PC-9 (cell line): Measurements from ENCODE around the gene KRTAP10-5. TPM values are rescaled to one million over a fixed set of nuclear protein-coding genes. Genes with fewer than 3 reads are reported as not detected.
A peak's percentile ranks its signal among the peaks of the same experiment; 100 is the strongest.

Experiments used
- BruUV-seq: library from RNA; stranded (reverse); fragments of 400-500 nt; replicated peaks from 2 replicates; lab custom pipeline; 2021; lab: Mats Ljungman, UMichigan
- CTCF ChIA-PET: fragments of 300-600 bp; sonication (Branson Sonifier 250); formaldehyde crosslinking; loops from one replicate; lab custom pipeline; 2022; ENCODE audit warnings: antibody characterized with exemption; lab: Charles Lee
- POLR2A ChIA-PET: fragments of 300-600 bp; sonication (Branson Sonifier 250); formaldehyde crosslinking; loops from one replicate; lab custom pipeline; 2022; ENCODE audit warnings: antibody characterized with exemption; ENCODE audit not compliant: unreplicated experiment; lab: Charles Lee
- DNase-seq, 2 experiments: peaks; one replicate each; pipeline versions ENCODE4 v3.0.0 to v3.0.0-alpha.2; 2015 to 2022; ENCODE audit warnings: mixed read lengths in 1 of 2
- H2AFZ ChIP-seq: fragments of 200-600 bp; sonication (generic); 2 replicates; pipeline ENCODE4 v1.8.1; 2017; ENCODE audit warnings: antibody characterized with exemption
- H3F3A ChIP-seq: fragments of 200-600 bp; sonication (generic); 2 replicates; pipeline ENCODE4 v1.8.1; 2017; ENCODE audit warnings: antibody characterized with exemption, mild to moderate bottlenecking, low read depth; ENCODE audit not compliant: insufficient read depth
- H3K27ac ChIP-seq: fragments of 200-600 bp; sonication (generic); 2 replicates; pipeline ENCODE4 v1.6.1; 2016; ENCODE audit warnings: mixed run types
- H3K27me3 ChIP-seq: fragments of 200-600 bp; sonication (generic); 2 replicates; pipeline ENCODE4 v1.6.1; 2016; ENCODE audit warnings: low read depth, mixed run types; ENCODE audit not compliant: insufficient read depth
- H3K36me3 ChIP-seq: fragments of 200-600 bp; sonication (generic); 2 replicates; pipeline ENCODE4 v1.6.1; 2016; ENCODE audit warnings: low read depth, mixed run types
- H3K4me1 ChIP-seq: fragments of 200-600 bp; sonication (generic); replicated peaks from 2 replicates; pipeline ENCODE4 v1.6.1; 2016; ENCODE audit warnings: mixed run types; ENCODE audit not compliant: insufficient read depth
- H3K4me2 ChIP-seq: fragments of 200-600 bp; sonication (generic); 2 replicates; pipeline ENCODE4 v1.6.1; 2017; ENCODE audit warnings: mixed run types
- H3K4me3 ChIP-seq: fragments of 200-600 bp; sonication (generic); 2 replicates; pipeline ENCODE4 v1.6.1; 2016; ENCODE audit warnings: mixed run types
- H3K79me2 ChIP-seq: fragments of 200-600 bp; sonication (generic); 2 replicates; pipeline ENCODE4 v1.6.1; 2017; ENCODE audit warnings: low read depth, mixed run types
- H3K9me2 ChIP-seq: fragments of 200-600 bp; sonication (generic); 2 replicates; pipeline ENCODE4 v1.8.1; 2017; ENCODE audit warnings: mild to moderate bottlenecking; ENCODE audit not compliant: insufficient read depth
- H3K9me3 ChIP-seq: fragments of 200-600 bp; sonication (generic); 2 replicates; pipeline ENCODE4 v1.8.1; 2016; ENCODE audit warnings: low read depth; ENCODE audit not compliant: insufficient read depth
- H4K20me1 ChIP-seq: fragments of 200-600 bp; sonication (generic); 2 replicates; pipeline ENCODE4 v1.8.1; 2017; ENCODE audit not compliant: insufficient read depth
- EZH2 ChIP-seq: fragments of 200-600 bp; sonication (generic); IDR thresholded peaks from 2 replicates; pipeline ENCODE4 v1.8.0; 2017; ENCODE audit warnings: antibody characterized with exemption, low read depth
- intact Hi-C: fragments of 100-400 bp; cut with micrococcal nuclease; formaldehyde crosslinking; loops from one replicate; pipeline ENCODE4 v1.10.0; 2022; ENCODE audit not compliant: unreplicated experiment
- total RNA-seq: library from RNA; stranded (reverse); gene quantifications from 2 replicates; pipeline ENCODE4 v1.2.3, GENCODE V29; 2021
- TF ChIP-seq, protein P1 (sequence below): fragments of 200-600 bp; sonication (generic); conservative IDR thresholded peaks from 2 replicates; pipeline ENCODE4 v1.6.1; 2017; ENCODE audit warnings: mixed run types, antibody characterized with exemption, mild to moderate bottlenecking, moderate library complexity

Gene KRTAP10-5
- total RNA-seq, 1 experiment from 2014 or later, result not detected

- Histone ChIP-seq H3K4me1 (no peaks in the 10 kb centered on the region), H4K20me1 (no peaks in the 10 kb centered on the region), H3K36me3 (no peaks in the 10 kb centered on the region), H3K4me3 (no peak overlapping the region), H3K27ac (no peak overlapping the region), H2AFZ (no peak overlapping the region), H3F3A (no peaks in the 10 kb centered on the region), H3K9me2 (no peaks in the 10 kb centered on the region), H3K4me2 (no peak overlapping the region), H3K27me3 (peaks cover 67% of the 10 kb centered on the region), H3K79me2 (no peaks in the 10 kb centered on the region), H3K9me3 (no peaks in the 10 kb centered on the region)
- DNase-seq, result no peak
- intact Hi-C loops, result no loop called here
- TF ChIP-seq, protein P1, sequence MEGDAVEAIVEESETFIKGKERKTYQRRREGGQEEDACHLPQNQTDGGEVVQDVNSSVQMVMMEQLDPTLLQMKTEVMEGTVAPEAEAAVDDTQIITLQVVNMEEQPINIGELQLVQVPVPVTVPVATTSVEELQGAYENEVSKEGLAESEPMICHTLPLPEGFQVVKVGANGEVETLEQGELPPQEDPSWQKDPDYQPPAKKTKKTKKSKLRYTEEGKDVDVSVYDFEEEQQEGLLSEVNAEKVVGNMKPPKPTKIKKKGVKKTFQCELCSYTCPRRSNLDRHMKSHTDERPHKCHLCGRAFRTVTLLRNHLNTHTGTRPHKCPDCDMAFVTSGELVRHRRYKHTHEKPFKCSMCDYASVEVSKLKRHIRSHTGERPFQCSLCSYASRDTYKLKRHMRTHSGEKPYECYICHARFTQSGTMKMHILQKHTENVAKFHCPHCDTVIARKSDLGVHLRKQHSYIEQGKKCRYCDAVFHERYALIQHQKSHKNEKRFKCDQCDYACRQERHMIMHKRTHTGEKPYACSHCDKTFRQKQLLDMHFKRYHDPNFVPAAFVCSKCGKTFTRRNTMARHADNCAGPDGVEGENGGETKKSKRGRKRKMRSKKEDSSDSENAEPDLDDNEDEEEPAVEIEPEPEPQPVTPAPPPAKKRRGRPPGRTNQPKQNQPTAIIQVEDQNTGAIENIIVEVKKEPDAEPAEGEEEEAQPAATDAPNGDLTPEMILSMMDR, result no peak
- TF ChIP-seq EZH2, result no peak
- BruUV-seq, result no TSS peak
- POLR2A ChIA-PET, result no interaction called here
- CTCF ChIA-PET, result no interaction called here
These were observed 22.7 kb downstream of the KRTAP10-5 start for GRCh38 chr21:44557491-44558328.

- no TSS peak for BruUV-seq
- Histone ChIP-seq H2AFZ (no peak overlapping the region), H3F3A (no peaks in the 10 kb centered on the region), H3K27me3 (peaks cover 71% of the 10 kb centered on the region), H3K4me3 (no peak overlapping the region), H3K9me3 (no peaks in the 10 kb centered on the region), H3K4me2 (no peak overlapping the region), H3K79me2 (no peaks in the 10 kb centered on the region), H3K9me2 (no peaks in the 10 kb centered on the region), H4K20me1 (no peaks in the 10 kb centered on the region), H3K4me1 (no peaks in the 10 kb centered on the region), H3K36me3 (no peaks in the 10 kb centered on the region), H3K27ac (no peak overlapping the region)
- intact Hi-C loops, result no loop called here
- ChIA-PET POLR2A (no interaction called here), CTCF (no interaction called here)
- TF ChIP-seq, protein P1, result no peak
- 0 out of 2 replicates have a peak, but pooled peaks have one; percentile 44 for TF ChIP-seq EZH2
- no peak for DNase-seq
These were observed 23.5 kb downstream of the KRTAP10-5 start for GRCh38 chr21:44556879-44557278.

GRCh38 chr21:44555200-44555875 is 25.1 kb downstream of the KRTAP10-5 start:
- intact Hi-C loops, result no loop called here
- CTCF ChIA-PET, result no interaction called here

More at GRCh38 chr21:44555200-44555875, 25.1 kb downstream of the KRTAP10-5 start:
- no peak overlapping the region for H3K4me2 ChIP-seq
- peaks cover 76% of the 10 kb centered on the region for H3K27me3 ChIP-seq
- H3K4me1 ChIP-seq, result no peaks in the 10 kb centered on the region
- no peaks in the 10 kb centered on the region for H3K9me3 ChIP-seq
- H3K4me3 ChIP-seq, result no peak overlapping the region
- H3K27ac ChIP-seq, result no peak overlapping the region
- H3K36me3 ChIP-seq, result no peaks in the 10 kb centered on the region
- no peaks in the 10 kb centered on the region for H3F3A ChIP-seq
- no peak for TF ChIP-seq EZH2
- TF ChIP-seq, protein P1, result no peak
- no peaks in the 10 kb centered on the region for H3K9me2 ChIP-seq
- no peak for DNase-seq
- POLR2A ChIA-PET, result no interaction called here
- H2AFZ ChIP-seq, result no peak overlapping the region
- no TSS peak for BruUV-seq
- H4K20me1 ChIP-seq, result no peaks in the 10 kb centered on the region
- H3K79me2 ChIP-seq, result no peaks in the 10 kb centered on the region
